ENCODE measurements around the gene DENND5A.

DNA sequence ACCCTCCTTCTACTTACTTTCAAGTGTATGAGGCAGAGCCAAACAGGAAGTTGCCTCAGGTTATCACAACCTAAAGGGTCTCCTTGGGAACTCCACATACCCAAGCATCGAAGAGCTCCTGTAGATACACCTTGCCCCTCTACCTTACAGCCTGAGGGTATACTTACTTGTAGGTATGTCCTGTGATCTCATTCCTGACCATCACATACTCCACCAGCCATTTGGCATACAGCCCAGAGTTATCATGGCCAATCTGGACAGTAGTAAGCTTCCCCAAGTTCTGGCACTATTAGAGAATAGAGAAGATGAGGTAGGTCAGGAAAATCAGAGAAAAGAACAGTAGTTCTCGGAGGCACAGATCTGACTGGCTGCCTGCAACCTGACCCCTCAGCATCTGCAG lies 120.3 kb downstream of the DENND5A start:
- TF ChIP-seq, protein P1, sequence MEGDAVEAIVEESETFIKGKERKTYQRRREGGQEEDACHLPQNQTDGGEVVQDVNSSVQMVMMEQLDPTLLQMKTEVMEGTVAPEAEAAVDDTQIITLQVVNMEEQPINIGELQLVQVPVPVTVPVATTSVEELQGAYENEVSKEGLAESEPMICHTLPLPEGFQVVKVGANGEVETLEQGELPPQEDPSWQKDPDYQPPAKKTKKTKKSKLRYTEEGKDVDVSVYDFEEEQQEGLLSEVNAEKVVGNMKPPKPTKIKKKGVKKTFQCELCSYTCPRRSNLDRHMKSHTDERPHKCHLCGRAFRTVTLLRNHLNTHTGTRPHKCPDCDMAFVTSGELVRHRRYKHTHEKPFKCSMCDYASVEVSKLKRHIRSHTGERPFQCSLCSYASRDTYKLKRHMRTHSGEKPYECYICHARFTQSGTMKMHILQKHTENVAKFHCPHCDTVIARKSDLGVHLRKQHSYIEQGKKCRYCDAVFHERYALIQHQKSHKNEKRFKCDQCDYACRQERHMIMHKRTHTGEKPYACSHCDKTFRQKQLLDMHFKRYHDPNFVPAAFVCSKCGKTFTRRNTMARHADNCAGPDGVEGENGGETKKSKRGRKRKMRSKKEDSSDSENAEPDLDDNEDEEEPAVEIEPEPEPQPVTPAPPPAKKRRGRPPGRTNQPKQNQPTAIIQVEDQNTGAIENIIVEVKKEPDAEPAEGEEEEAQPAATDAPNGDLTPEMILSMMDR (conservative IDR thresholded peaks at IDR 0.05; ENCODE audit: low read depth, low read length), result no peak
- TF ChIP-seq EZH2 (IDR thresholded peaks at IDR 0.05; ENCODE audit: low read length, unreplicated experiment) (no peak), EZH2phosphoT487 (IDR thresholded peaks at IDR 0.05; ENCODE audit: borderline replicate concordance, low read length) (no peak)

Data from PC-3 (cell line).